H1 (cell line): Measurements from ENCODE around the gene TEX11.

ENCODE experiments used
- EGR1 ChIP-seq: IDR thresholded peaks from 2 replicates; pipeline ENCODE4 v1.6.1; 2011; ENCODE audit warnings: low read depth, low read length, borderline replicate concordance
- POLR2A ChIP-seq, 2 experiments: IDR thresholded peaks; 1 replicate in 1 of 2; 2 replicates in 1 of 2; pipeline ENCODE4 v1.6.1; 2011; ENCODE audit warnings: low read depth in 2 of 2, low read length in 2 of 2, mild to moderate bottlenecking in 2 of 2; ENCODE audit errors: control extremely low read depth in 1 of 2
- POLR2AphosphoS5 ChIP-seq: IDR thresholded peaks from 2 replicates; pipeline ENCODE4 v1.6.1; 2011; ENCODE audit warnings: low read depth, low read length
- SIN3A ChIP-seq, 2 experiments: IDR thresholded peaks in 1 of 2; conservative IDR thresholded peaks in 1 of 2; 2 replicates each; pipeline ENCODE4 v1.6.1; 2011 to 2012; ENCODE audit warnings: low read length in 2 of 2, improper control_type of control experiment in 1 of 2, low read depth in 1 of 2, mild to moderate bottlenecking in 1 of 2
- TF ChIP-seq, protein P1 (sequence below), 3 experiments: IDR thresholded peaks; 1 replicate in 2 of 3; 2 replicates in 1 of 3; pipeline versions ENCODE4 v1.5.1 to v1.6.1; 2011; ENCODE audit warnings: low read length in 3 of 3, mild to moderate bottlenecking in 3 of 3, inconsistent platforms in 2 of 3, low read depth in 1 of 3, moderate library complexity in 1 of 3; ENCODE audit not compliant: insufficient read depth in 1 of 3; ENCODE audit errors: control extremely low read depth in 1 of 3
- TF ChIP-seq, protein P2 (sequence below): IDR thresholded peaks from 2 replicates; pipeline ENCODE4 v1.6.1; 2011; ENCODE audit warnings: low read depth, mild to moderate bottlenecking, low read length; ENCODE audit not compliant: insufficient read depth

DNA sequence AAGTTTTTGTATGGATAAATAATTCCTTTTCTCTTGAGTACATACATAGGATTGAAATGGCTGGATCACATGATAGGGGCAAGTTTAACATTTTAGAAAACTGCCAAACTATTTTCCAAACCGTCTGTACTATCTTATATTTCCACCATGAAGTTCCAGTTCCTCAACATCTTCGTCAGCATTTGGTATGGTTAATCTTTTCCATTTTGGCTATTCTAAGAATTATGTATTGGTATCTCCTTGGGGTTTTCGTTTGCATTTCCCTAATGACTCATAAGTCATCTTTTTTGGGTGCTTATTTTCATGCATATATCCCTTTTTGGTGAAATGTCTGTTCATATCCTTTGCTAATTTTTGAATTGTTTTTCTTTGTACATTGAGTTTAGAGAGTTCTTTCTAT, 236.2 kb downstream of the TEX11 start:
- TF ChIP-seq, protein P1, sequence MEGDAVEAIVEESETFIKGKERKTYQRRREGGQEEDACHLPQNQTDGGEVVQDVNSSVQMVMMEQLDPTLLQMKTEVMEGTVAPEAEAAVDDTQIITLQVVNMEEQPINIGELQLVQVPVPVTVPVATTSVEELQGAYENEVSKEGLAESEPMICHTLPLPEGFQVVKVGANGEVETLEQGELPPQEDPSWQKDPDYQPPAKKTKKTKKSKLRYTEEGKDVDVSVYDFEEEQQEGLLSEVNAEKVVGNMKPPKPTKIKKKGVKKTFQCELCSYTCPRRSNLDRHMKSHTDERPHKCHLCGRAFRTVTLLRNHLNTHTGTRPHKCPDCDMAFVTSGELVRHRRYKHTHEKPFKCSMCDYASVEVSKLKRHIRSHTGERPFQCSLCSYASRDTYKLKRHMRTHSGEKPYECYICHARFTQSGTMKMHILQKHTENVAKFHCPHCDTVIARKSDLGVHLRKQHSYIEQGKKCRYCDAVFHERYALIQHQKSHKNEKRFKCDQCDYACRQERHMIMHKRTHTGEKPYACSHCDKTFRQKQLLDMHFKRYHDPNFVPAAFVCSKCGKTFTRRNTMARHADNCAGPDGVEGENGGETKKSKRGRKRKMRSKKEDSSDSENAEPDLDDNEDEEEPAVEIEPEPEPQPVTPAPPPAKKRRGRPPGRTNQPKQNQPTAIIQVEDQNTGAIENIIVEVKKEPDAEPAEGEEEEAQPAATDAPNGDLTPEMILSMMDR (IDR thresholded peaks at IDR 0.05; ENCODE audit: control extremely low read depth in 1 of 3, insufficient read depth in 1 of 3, low read depth in 1 of 3, low read length in 3 of 3), result no peak
- no peak for TF ChIP-seq SIN3A (conservative IDR thresholded peaks at IDR 0.05 in 1 of 2, IDR thresholded peaks at IDR 0.05 in 1 of 2; ENCODE audit: low read depth in 1 of 2, low read length in 2 of 2)
- TF ChIP-seq POLR2AphosphoS5, result no peak
- no peak for TF ChIP-seq EGR1
- TF ChIP-seq, protein P2, sequence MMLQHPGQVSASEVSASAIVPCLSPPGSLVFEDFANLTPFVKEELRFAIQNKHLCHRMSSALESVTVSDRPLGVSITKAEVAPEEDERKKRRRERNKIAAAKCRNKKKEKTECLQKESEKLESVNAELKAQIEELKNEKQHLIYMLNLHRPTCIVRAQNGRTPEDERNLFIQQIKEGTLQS, result no peak
- no peak for TF ChIP-seq POLR2A (IDR thresholded peaks at IDR 0.05; ENCODE audit: control extremely low read depth in 1 of 2, low read depth in 2 of 2, low read length in 2 of 2)
